Urinary bladder (tissue), 2 donors: ENCODE results near the gene PRAMEF20. TPM values are rescaled to one million over a fixed set of nuclear protein-coding genes. Genes with fewer than 3 reads are reported as not detected.

Experiments used
- polyA plus RNA-seq: library from polyadenylated mRNA; stranded (reverse); fragments of 200-250 nt; gene quantifications from one replicate; pipeline ENCODE4 v1.2.3, GENCODE V29; 2013
- total RNA-seq: library from RNA; depleted of rRNA; stranded (reverse); fragments of >200 nt; gene quantifications from one replicate; pipeline ENCODE4 v1.2.3, GENCODE V29; 2014
- donor health status: healthy.

PRAMEF20 gene
- total and polyA plus RNA-seq, 2 donors, result not detected

Other genes with a start within 250 kb of the PRAMEF20 start
- gene HNRNPCL4, start 244.8 kb upstream of the PRAMEF20 start, total RNA-seq, result not detected
- gene HNRNPCL4, start 244.8 kb upstream of the PRAMEF20 start, polyA plus RNA-seq, result not detected
- gene PRAMEF9, start 238.6 kb upstream of the PRAMEF20 start, total RNA-seq, result not detected
- not detected for gene PRAMEF9, start 238.6 kb upstream of the PRAMEF20 start, polyA plus RNA-seq
- not detected for gene PRAMEF13, start 209.0 kb upstream of the PRAMEF20 start, total RNA-seq
- not detected for gene PRAMEF13, start 209.0 kb upstream of the PRAMEF20 start, polyA plus RNA-seq
- gene PRAMEF18, start 184.3 kb upstream of the PRAMEF20 start, total RNA-seq, result not detected
- not detected for gene PRAMEF18, start 184.3 kb upstream of the PRAMEF20 start, polyA plus RNA-seq
- gene PRAMEF5, start 156.3 kb upstream of the PRAMEF20 start, total RNA-seq, result not detected
- not detected for gene PRAMEF5, start 156.3 kb upstream of the PRAMEF20 start, polyA plus RNA-seq
- gene PRAMEF8, start 125.3 kb upstream of the PRAMEF20 start, total RNA-seq, result not detected
- not detected for gene PRAMEF8, start 125.3 kb upstream of the PRAMEF20 start, polyA plus RNA-seq
- gene PRAMEF33, start 106.9 kb upstream of the PRAMEF20 start, total RNA-seq, result not detected
- not detected for gene PRAMEF33, start 106.9 kb upstream of the PRAMEF20 start, polyA plus RNA-seq
- gene PRAMEF15, start 94.9 kb upstream of the PRAMEF20 start, total RNA-seq, result not detected
- gene PRAMEF15, start 94.9 kb upstream of the PRAMEF20 start, polyA plus RNA-seq, result not detected
- not detected for gene PRAMEF14, start 63.3 kb upstream of the PRAMEF20 start, total RNA-seq
- gene PRAMEF14, start 63.3 kb upstream of the PRAMEF20 start, polyA plus RNA-seq, result not detected
- gene PRAMEF19, start 38.5 kb upstream of the PRAMEF20 start, total RNA-seq, result not detected
- not detected for gene PRAMEF19, start 38.5 kb upstream of the PRAMEF20 start, polyA plus RNA-seq
- gene PRAMEF17, start 20.8 kb upstream of the PRAMEF20 start, total RNA-seq, result not detected
- gene PRAMEF17, start 20.8 kb upstream of the PRAMEF20 start, polyA plus RNA-seq, result not detected
- gene LRRC38, start 103.6 kb downstream of the PRAMEF20 start, total RNA-seq, result 0.53 TPM
- 0.98 TPM for gene LRRC38, start 103.6 kb downstream of the PRAMEF20 start, polyA plus RNA-seq
- gene PDPN, start 173.4 kb downstream of the PRAMEF20 start, total RNA-seq, result 19.1 TPM
- 96.8 TPM for gene PDPN, start 173.4 kb downstream of the PRAMEF20 start, polyA plus RNA-seq